SK-N-SH treated with all-trans-retinoic acid at 6 μM for 48 hours (cell line): ENCODE measurements around the gene ZDHHC8.

ENCODE experiments used
- CREB5 ChIP-seq: fragments of 250-450 bp; sonication (Bioruptor Pico); IDR thresholded peaks from 2 replicates; pipeline ENCODE4 v1.5.1; 2020; ENCODE audit warnings: low read depth, mild to moderate bottlenecking, moderate library complexity
- OSR1 ChIP-seq: fragments of 250-450 bp; sonication (Bioruptor Pico); IDR thresholded peaks from 2 replicates; pipeline ENCODE4 v1.8.0; 2022; ENCODE audit warnings: moderate library complexity, mild to moderate bottlenecking, inconsistent platforms
- PPARA ChIP-seq: fragments of 250-450 bp; sonication (Bioruptor Pico); IDR thresholded peaks from 2 replicates; pipeline ENCODE4 v1.5.0; 2020; ENCODE audit warnings: mild to moderate bottlenecking, borderline replicate concordance
- RARB ChIP-seq: fragments of 250-450 bp; sonication (Bioruptor Pico); IDR thresholded peaks from 2 replicates; pipeline ENCODE4 v1.8.0; 2021; ENCODE audit warnings: mild to moderate bottlenecking, moderate library complexity
- SNAI2 ChIP-seq: fragments of 250-450 bp; sonication (Bioruptor Pico); IDR thresholded peaks from 2 replicates; pipeline ENCODE4 v1.5.0; 2020; ENCODE audit warnings: mild to moderate bottlenecking, moderate library complexity
- ZFP3 ChIP-seq: fragments of 250-450 bp; sonication (Bioruptor Pico); IDR thresholded peaks from 2 replicates; pipeline ENCODE4 v1.5.0; 2020; ENCODE audit warnings: mild to moderate bottlenecking, moderate library complexity
- ZNF565 ChIP-seq: fragments of 450-650 bp; formaldehyde crosslinking; conservative IDR thresholded peaks from 2 replicates; pipeline ENCODE4 v1.5.0; 2020; ENCODE audit warnings: low read depth, mild to moderate bottlenecking, moderate library complexity
- ZNF70 ChIP-seq: fragments of 450-650 bp; formaldehyde crosslinking; IDR thresholded peaks from 2 replicates; pipeline ENCODE4 v1.5.0; 2020; ENCODE audit warnings: mild to moderate bottlenecking, moderate library complexity
- ZNF8 ChIP-seq: fragments of 450-650 bp; formaldehyde crosslinking; IDR thresholded peaks from 2 replicates; pipeline ENCODE4 v1.5.0; 2020; ENCODE audit warnings: mild to moderate bottlenecking, moderate library complexity
- TF ChIP-seq, protein P1 (sequence below): fragments of 250-450 bp; sonication (Bioruptor Pico); IDR thresholded peaks from 2 replicates; pipeline ENCODE4 v1.8.0; 2020; ENCODE audit warnings: mild to moderate bottlenecking, moderate library complexity, borderline replicate concordance

GRCh38 chr22:20131597-20131858 lies at the start of gene ZDHHC8:
- TF ChIP-seq CREB5 (CRISPR knock-in tag) (no peak), PPARA (CRISPR knock-in tag) (no peak), ZFP3 (CRISPR knock-in tag) (no peak), RARB (CRISPR knock-in tag) (no peak), ZNF8 (CRISPR knock-in tag) (no peak), SNAI2 (CRISPR knock-in tag) (no peak), ZNF565 (CRISPR knock-in tag) (no peak), ZNF70 (no peak), OSR1 (CRISPR knock-in tag) (no peak)
- TF ChIP-seq, protein P1, sequence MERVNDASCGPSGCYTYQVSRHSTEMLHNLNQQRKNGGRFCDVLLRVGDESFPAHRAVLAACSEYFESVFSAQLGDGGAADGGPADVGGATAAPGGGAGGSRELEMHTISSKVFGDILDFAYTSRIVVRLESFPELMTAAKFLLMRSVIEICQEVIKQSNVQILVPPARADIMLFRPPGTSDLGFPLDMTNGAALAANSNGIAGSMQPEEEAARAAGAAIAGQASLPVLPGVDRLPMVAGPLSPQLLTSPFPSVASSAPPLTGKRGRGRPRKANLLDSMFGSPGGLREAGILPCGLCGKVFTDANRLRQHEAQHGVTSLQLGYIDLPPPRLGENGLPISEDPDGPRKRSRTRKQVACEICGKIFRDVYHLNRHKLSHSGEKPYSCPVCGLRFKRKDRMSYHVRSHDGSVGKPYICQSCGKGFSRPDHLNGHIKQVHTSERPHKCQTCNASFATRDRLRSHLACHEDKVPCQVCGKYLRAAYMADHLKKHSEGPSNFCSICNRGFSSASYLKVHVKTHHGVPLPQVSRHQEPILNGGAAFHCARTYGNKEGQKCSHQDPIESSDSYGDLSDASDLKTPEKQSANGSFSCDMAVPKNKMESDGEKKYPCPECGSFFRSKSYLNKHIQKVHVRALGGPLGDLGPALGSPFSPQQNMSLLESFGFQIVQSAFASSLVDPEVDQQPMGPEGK: no peak
